CD14-positive monocyte (primary cell): ENCODE measurements around the gene SLC2A14. TPM values are rescaled to one million over a fixed set of nuclear protein-coding genes. Genes with fewer than 3 reads are reported as not detected.
A peak's percentile ranks its signal among the peaks of the same experiment; 100 is the strongest.
"Not testable (repeated sequence)": the region's sequence is repeated elsewhere in the genome, so short reads cannot be mapped to it uniquely, and the experiment has no call there.

Experiments used
- DNase-seq, 3 donors: peaks; one replicate each; pipeline ENCODE4 v3.0.0-alpha.2; 2011 to 2022
- H2AFZ ChIP-seq: 2 replicates; pipeline ENCODE4 v1.6.0; 2012; ENCODE audit warnings: mild to moderate bottlenecking, low read depth, low read length, inconsistent platforms; ENCODE audit not compliant: insufficient read depth, poor library complexity, severe bottlenecking
- H3K27ac ChIP-seq, 2 donors: 1 replicate in 1 of 2; 2 replicates in 1 of 2; pipeline ENCODE4 v1.5.1; 2012 to 2013; ENCODE audit warnings: low read length in 2 of 2, control low read depth in 1 of 2, inconsistent platforms in 1 of 2, low read depth in 1 of 2, mild to moderate bottlenecking in 1 of 2
- H3K27me3 ChIP-seq, 2 donors: one replicate each; pipeline versions ENCODE4 v1.6.0 to v1.6.1; 2011 to 2013; ENCODE audit warnings: low read length in 2 of 2; ENCODE audit not compliant: control insufficient read depth in 2 of 2, insufficient read depth in 2 of 2
- H3K36me3 ChIP-seq, 2 donors: replicated peaks in 1 of 2; 1 replicate in 1 of 2; 2 replicates in 1 of 2; pipeline versions ENCODE4 v1.5.1 to v1.6.1; 2012 to 2013; ENCODE audit warnings: low read length in 2 of 2, control low read depth in 1 of 2, inconsistent platforms in 1 of 2, mild to moderate bottlenecking in 1 of 2; ENCODE audit not compliant: insufficient read depth in 2 of 2, control insufficient read depth in 1 of 2
- H3K4me1 ChIP-seq, 2 donors: 1 replicate in 1 of 2; 2 replicates in 1 of 2; pipeline versions ENCODE4 v1.5.1 to v1.6.1; 2012 to 2013; ENCODE audit warnings: low read length in 2 of 2, control low read depth in 1 of 2, inconsistent platforms in 1 of 2, mild to moderate bottlenecking in 1 of 2, moderate library complexity in 1 of 2; ENCODE audit not compliant: insufficient read depth in 2 of 2, control insufficient read depth in 1 of 2
- H3K4me2 ChIP-seq: replicated peaks from 2 replicates; pipeline ENCODE3; 2012; ENCODE audit warnings: low read length, moderate library complexity, mild to moderate bottlenecking; ENCODE audit not compliant: poor library complexity, severe bottlenecking; ENCODE audit errors: extremely low read depth
- H3K4me3 ChIP-seq, 3 experiments: fragments of 200-600 bp in 1 of 3; sonication (generic) in 1 of 3; replicated peaks in 1 of 3; 1 replicate in 2 of 3; 2 replicates in 1 of 3; pipeline ENCODE4 v1.5.1; 2011 to 2013; ENCODE audit warnings: low read length in 3 of 3, mild to moderate bottlenecking in 3 of 3, control low read depth in 2 of 3, low read depth in 2 of 3, inconsistent platforms in 1 of 3, moderate library complexity in 1 of 3
- H3K79me2 ChIP-seq: 2 replicates; pipeline ENCODE4 v1.6.0; 2012; ENCODE audit warnings: mild to moderate bottlenecking, control low read depth, inconsistent platforms, low read length, moderate library complexity; ENCODE audit not compliant: insufficient read depth
- H3K9ac ChIP-seq: 2 replicates; pipeline ENCODE4 v1.6.0; 2017; ENCODE audit warnings: low read length, mild to moderate bottlenecking; ENCODE audit not compliant: insufficient read depth, poor library complexity, severe bottlenecking
- H3K9me3 ChIP-seq, 2 donors: replicated peaks in 1 of 2; 1 replicate in 1 of 2; 2 replicates in 1 of 2; pipeline versions ENCODE4 v1.5.1 to v1.6.1; 2012 to 2013; ENCODE audit warnings: low read length in 2 of 2, control low read depth in 1 of 2; ENCODE audit not compliant: control insufficient read depth in 1 of 2, insufficient read depth in 1 of 2
- H4K20me1 ChIP-seq: 2 replicates; pipeline ENCODE4 v1.6.0; 2012; ENCODE audit warnings: mild to moderate bottlenecking, low read length, control low read depth, moderate library complexity; ENCODE audit not compliant: insufficient read depth
- H3K27ac Mint-ChIP-seq, 7 donors: one replicate each; pipeline ENCODE4 v1.8.0; 2020; ENCODE audit warnings: mild to moderate bottlenecking in 7 of 7, mixed read lengths in 7 of 7, moderate library complexity in 6 of 7, inconsistent platforms in 2 of 7
- H3K27me3 Mint-ChIP-seq, 3 donors: one replicate each; pipeline ENCODE4 v1.8.0; 2021 to 2022; ENCODE audit warnings: low read depth in 3 of 3, mild to moderate bottlenecking in 3 of 3, mixed read lengths in 3 of 3, moderate library complexity in 3 of 3, inconsistent platforms in 1 of 3
- H3K36me3 Mint-ChIP-seq, 2 donors: one replicate each; pipeline ENCODE4 v1.8.0; 2020; ENCODE audit warnings: mixed read lengths in 2 of 2, inconsistent platforms in 1 of 2, mild to moderate bottlenecking in 1 of 2
- H3K4me1 Mint-ChIP-seq: one replicate; pipeline ENCODE4 v1.8.0; 2020; ENCODE audit warnings: mild to moderate bottlenecking, mixed read lengths
- H3K4me3 Mint-ChIP-seq, 2 donors: one replicate each; pipeline ENCODE4 v1.8.0; 2020; ENCODE audit warnings: mild to moderate bottlenecking in 2 of 2, mixed read lengths in 2 of 2, moderate library complexity in 1 of 2
- H3K9me3 Mint-ChIP-seq, 7 donors: one replicate each; pipeline ENCODE4 v1.8.0; 2020 to 2022; ENCODE audit warnings: mixed read lengths in 7 of 7, mild to moderate bottlenecking in 6 of 7, moderate library complexity in 6 of 7, inconsistent platforms in 2 of 7
- CTCF ChIP-seq: fragments of 200-600 bp; IDR thresholded peaks from one replicate; pipeline ENCODE4 v1.8.0; 2022; ENCODE audit warnings: antibody characterized with exemption, mild to moderate bottlenecking
- WGBS: methylation state at CpG from one replicate; pipeline ENCODE4 v1.1.5; 2013; ENCODE audit warnings: missing lambda C conversion rate; ENCODE audit not compliant: insufficient coverage; 5-methylcytosine and 5-hydroxymethylcytosine counted together
- intact Hi-C, 2 donors: fragments of 100-400 bp; cut with micrococcal nuclease; formaldehyde crosslinking; loops; one replicate each; pipeline versions ENCODE4 v1.15.0 to v1.15.1; 2023
- polyA plus RNA-seq, 3 donors: library from polyadenylated mRNA; depleted of rRNA in 1 of 3; unstranded in 2 of 3; stranded (reverse) in 1 of 3; fragments of 300-500 nt in 2 of 3; fragments of >200 nt in 1 of 3; fragmentation: Illumina TruSeq in 2 of 3; gene quantifications; 1 replicate in 2 of 3; 2 replicates in 1 of 3; pipeline ENCODE4 v1.2.3, GENCODE V29; 2012 to 2021

SLC2A14 gene
- polyA plus RNA-seq, 3 donors, result 0.21 to 3.1 (median 0.29) TPM

GRCh38 chr12:7839848-7840247, 32.9 kb downstream of the SLC2A14 start:
- H3K27ac ChIP-seq, H4K20me1 ChIP-seq, H3K4me3 Mint-ChIP-seq, H3K4me3 ChIP-seq, H3K27me3 ChIP-seq, H3K4me2 ChIP-seq, H3K9ac ChIP-seq, H3K27me3 Mint-ChIP-seq, DNase-seq, H3K36me3 ChIP-seq, H3K79me2 ChIP-seq, intact Hi-C loops, H3K36me3 Mint-ChIP-seq, H3K9me3 ChIP-seq, H3K9me3 Mint-ChIP-seq, H2AFZ ChIP-seq, H3K27ac Mint-ChIP-seq: not testable (repeated sequence)
- WGBS, result no CpG with 5 or more reads among the region's 7 CpGs
- H3K4me1 Mint-ChIP-seq, result peaks cover 47% of the 10 kb centered on the region
- H3K4me1 ChIP-seq, result peaks cover 47 to 58% of the 10 kb centered on the region in 2 donors

- H3K27ac Mint-ChIP-seq, intact Hi-C loops, H3K9ac ChIP-seq, DNase-seq, H3K9me3 Mint-ChIP-seq, H4K20me1 ChIP-seq, H3K79me2 ChIP-seq, H3K4me2 ChIP-seq, H2AFZ ChIP-seq, H3K27me3 ChIP-seq, H3K36me3 ChIP-seq, H3K27me3 Mint-ChIP-seq, H3K4me3 Mint-ChIP-seq, H3K36me3 Mint-ChIP-seq, H3K27ac ChIP-seq, H3K4me3 ChIP-seq, H3K9me3 ChIP-seq: not testable (repeated sequence)
- peaks cover 51% of the 10 kb centered on the region for H3K4me1 Mint-ChIP-seq
- peaks cover 50 to 61% of the 10 kb centered on the region in 2 donors for H3K4me1 ChIP-seq
- 93% methylated on average over 2 of the region's 10 CpGs for WGBS
Observed at GRCh38 chr12:7839226-7839625, 33.5 kb downstream of the SLC2A14 start.

GRCh38 chr12:7837366-7837765, 35.3 kb downstream of the SLC2A14 start:
- peaks cover 2 to 3% (median 2%) of the 10 kb centered on the region in 3 donors for H3K27me3 Mint-ChIP-seq
- DNase-seq, result peak; percentile 71 to 82 (median 80)
- TF ChIP-seq CTCF, result no peak
- H2AFZ ChIP-seq, result no peak overlapping the region
- intact Hi-C loops, result no loop called here
- H4K20me1 ChIP-seq, result no peaks in the 10 kb centered on the region
- no peak overlapping the region for H3K4me3 Mint-ChIP-seq
- peak overlapping the region; percentile 62 to 92 (median 86) for H3K27ac Mint-ChIP-seq
- peaks cover 43 to 57% of the 10 kb centered on the region in 2 donors for H3K4me1 ChIP-seq
- H3K4me1 Mint-ChIP-seq, result peaks cover 46% of the 10 kb centered on the region
- no peaks in the 10 kb centered on the region for H3K79me2 ChIP-seq
- WGBS, result 0% methylated on average over 1 of the region's 6 CpGs
- H3K9me3 ChIP-seq, result no peaks in the 10 kb centered on the region
- H3K27me3 ChIP-seq, result no peaks in the 10 kb centered on the region
- H3K9ac ChIP-seq, result no peak overlapping the region
- H3K9me3 Mint-ChIP-seq, result no peaks in the 10 kb centered on the region
- H3K4me3 ChIP-seq, result no peak overlapping the region
- H3K36me3 ChIP-seq, result no peaks in the 10 kb centered on the region
- peak overlapping the region; percentile 58 to 69 for H3K27ac ChIP-seq
- no peaks in the 10 kb centered on the region for H3K36me3 Mint-ChIP-seq
- no peak overlapping the region for H3K4me2 ChIP-seq
